ENCODE data around the gene NMNAT2. TPM values are rescaled to one million over a fixed set of nuclear protein-coding genes. Genes with fewer than 3 reads are reported as not detected.

The NMNAT2 gene
- total and polyA plus RNA-seq, 10 of the 15 experiments (the other 5 are each of a cell fraction or from before 2014, with no cell fraction given), result 0.02 to 2.0 (median 0.60) TPM

- TF ChIP-seq, protein P1, sequence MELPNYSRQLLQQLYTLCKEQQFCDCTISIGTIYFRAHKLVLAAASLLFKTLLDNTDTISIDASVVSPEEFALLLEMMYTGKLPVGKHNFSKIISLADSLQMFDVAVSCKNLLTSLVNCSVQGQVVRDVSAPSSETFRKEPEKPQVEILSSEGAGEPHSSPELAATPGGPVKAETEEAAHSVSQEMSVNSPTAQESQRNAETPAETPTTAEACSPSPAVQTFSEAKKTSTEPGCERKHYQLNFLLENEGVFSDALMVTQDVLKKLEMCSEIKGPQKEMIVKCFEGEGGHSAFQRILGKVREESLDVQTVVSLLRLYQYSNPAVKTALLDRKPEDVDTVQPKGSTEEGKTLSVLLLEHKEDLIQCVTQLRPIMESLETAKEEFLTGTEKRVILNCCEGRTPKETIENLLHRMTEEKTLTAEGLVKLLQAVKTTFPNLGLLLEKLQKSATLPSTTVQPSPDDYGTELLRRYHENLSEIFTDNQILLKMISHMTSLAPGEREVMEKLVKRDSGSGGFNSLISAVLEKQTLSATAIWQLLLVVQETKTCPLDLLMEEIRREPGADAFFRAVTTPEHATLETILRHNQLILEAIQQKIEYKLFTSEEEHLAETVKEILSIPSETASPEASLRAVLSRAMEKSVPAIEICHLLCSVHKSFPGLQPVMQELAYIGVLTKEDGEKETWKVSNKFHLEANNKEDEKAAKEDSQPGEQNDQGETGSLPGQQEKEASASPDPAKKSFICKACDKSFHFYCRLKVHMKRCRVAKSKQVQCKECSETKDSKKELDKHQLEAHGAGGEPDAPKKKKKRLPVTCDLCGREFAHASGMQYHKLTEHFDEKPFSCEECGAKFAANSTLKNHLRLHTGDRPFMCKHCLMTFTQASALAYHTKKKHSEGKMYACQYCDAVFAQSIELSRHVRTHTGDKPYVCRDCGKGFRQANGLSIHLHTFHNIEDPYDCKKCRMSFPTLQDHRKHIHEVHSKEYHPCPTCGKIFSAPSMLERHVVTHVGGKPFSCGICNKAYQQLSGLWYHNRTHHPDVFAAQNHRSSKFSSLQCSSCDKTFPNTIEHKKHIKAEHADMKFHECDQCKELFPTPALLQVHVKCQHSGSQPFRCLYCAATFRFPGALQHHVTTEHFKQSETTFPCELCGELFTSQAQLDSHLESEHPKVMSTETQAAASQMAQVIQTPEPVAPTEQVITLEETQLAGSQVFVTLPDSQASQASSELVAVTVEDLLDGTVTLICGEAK (IDR thresholded peaks at IDR 0.05; ENCODE audit: borderline replicate concordance), result no peak
- TF ChIP-seq, protein P2, sequence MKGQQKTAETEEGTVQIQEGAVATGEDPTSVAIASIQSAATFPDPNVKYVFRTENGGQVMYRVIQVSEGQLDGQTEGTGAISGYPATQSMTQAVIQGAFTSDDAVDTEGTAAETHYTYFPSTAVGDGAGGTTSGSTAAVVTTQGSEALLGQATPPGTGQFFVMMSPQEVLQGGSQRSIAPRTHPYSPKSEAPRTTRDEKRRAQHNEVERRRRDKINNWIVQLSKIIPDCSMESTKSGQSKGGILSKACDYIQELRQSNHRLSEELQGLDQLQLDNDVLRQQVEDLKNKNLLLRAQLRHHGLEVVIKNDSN (IDR thresholded peaks at IDR 0.05; ENCODE audit: borderline replicate concordance, extremely low read length, insufficient read depth, low read depth, low read length), result no peak
- TF ChIP-seq STAT1 (conservative IDR thresholded peaks at IDR 0.05) (no peak), EED (IDR thresholded peaks at IDR 0.05; ENCODE audit: low read depth) (no peak), ZNF207 (IDR thresholded peaks at IDR 0.05; ENCODE audit: borderline replicate concordance) (no peak), MTA3 (IDR thresholded peaks at IDR 0.05; ENCODE audit: borderline replicate concordance, low read length) (no peak)
Measured at GRCh38 chr1:183203094-183203493, 215.1 kb downstream of the NMNAT2 start (continued).

DNA sequence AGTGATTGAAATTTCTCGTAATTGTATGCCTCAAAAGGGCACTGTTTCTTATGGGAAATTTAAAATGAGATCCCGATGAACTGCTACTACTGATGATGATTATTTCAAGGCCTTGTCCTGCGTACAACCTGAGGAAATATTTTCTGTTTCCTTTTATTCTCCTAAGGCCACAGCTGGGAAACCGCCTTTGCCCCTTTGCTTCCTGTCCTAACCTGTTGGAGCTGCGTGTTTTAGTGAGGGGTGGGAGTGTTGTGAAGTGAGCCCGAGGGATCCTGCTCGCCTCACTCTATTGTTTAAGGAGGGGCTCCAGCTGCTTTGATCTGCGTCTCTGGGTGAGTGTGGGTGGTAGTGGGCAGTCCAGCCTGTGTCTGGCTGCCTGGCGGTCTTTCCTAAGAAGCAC lies 217.7 kb downstream of the NMNAT2 start:
- Histone ChIP-seq H3K9me3 (replicated peaks; ENCODE audit: control insufficient read depth, insufficient read depth, low read length) (no peaks in the 10 kb centered on the region), H2AFZ (ENCODE audit: control insufficient read depth, low read depth, low read length) (no peak overlapping the region), H3K4me3 (no peak overlapping the region), H3K27ac (ENCODE audit: control insufficient read depth, insufficient read depth) (no peak overlapping the region), H3K9ac (ENCODE audit: control insufficient read depth, insufficient read depth, low read length) (no peak overlapping the region), H3K27me3 (replicated peaks in 1 of 2; ENCODE audit: control insufficient read depth in 2 of 2, insufficient read depth in 2 of 2, low read length in 1 of 2) (no peaks in the 10 kb centered on the region), H3K4me1 (ENCODE audit: control insufficient read depth, insufficient read depth, low read length) (peaks cover 2% of the 10 kb centered on the region; the same call in 1 of the 2 replicates), H4K20me1 (ENCODE audit: control insufficient read depth, insufficient read depth) (no peaks in the 10 kb centered on the region), H3K36me3 (ENCODE audit: control insufficient read depth in 2 of 2, insufficient read depth in 2 of 2, low read length in 1 of 2) (no peaks in the 10 kb centered on the region), H3K79me2 (ENCODE audit: control insufficient read depth, insufficient read depth, low read length) (no peaks in the 10 kb centered on the region), H3K4me2 (ENCODE audit: control insufficient read depth, insufficient read depth) (no peak overlapping the region)
- BruUV-seq (replicated peaks), result no TSS peak
- no peak for ATAC-seq
- SMC1A ChIA-PET (ENCODE audit: uncharacterized antibody, unreplicated experiment), result no interaction called here
- RAD21 ChIA-PET (ENCODE audit: unreplicated experiment), result no interaction called here
- WGBS (ENCODE audit: insufficient coverage, insufficient replicate concordance, low lambda C conversion rate, missing lambda C conversion rate), result 59% methylated on average over 9 of the region's 9 CpGs
- CTCF ChIA-PET, result no interaction called here
- POLR2A ChIA-PET, result no interaction called here
- no peak for FAIRE-seq
- DNase-seq (ENCODE audit: low read depth, low spot score), result no peak
- intact Hi-C loops (cut with micrococcal nuclease; ENCODE audit: unreplicated experiment), result no loop called here
- in situ Hi-C loops (cut with MboI), result no loop called here
- TF ChIP-seq BCL3 (IDR thresholded peaks at IDR 0.05; ENCODE audit: borderline replicate concordance, insufficient read depth, low read depth, low read length, poor library complexity, severe bottlenecking) (no peak), IKZF2 (IDR thresholded peaks at IDR 0.05) (no peak), MYB (IDR thresholded peaks at IDR 0.05; ENCODE audit: borderline replicate concordance, low read depth, low read length) (no peak), EP300 (IDR thresholded peaks at IDR 0.05; ENCODE audit: borderline replicate concordance in 1 of 2, control insufficient read depth in 1 of 2, low read depth in 2 of 2, low read length in 2 of 2) (no peak), MEF2B (IDR thresholded peaks at IDR 0.05; ENCODE audit: partially characterized antibody, poor library complexity, severe bottlenecking) (no peak), ZNF592 (IDR thresholded peaks at IDR 0.05) (no peak)

Data from GM12878 (cell line).